HUES48 (cell line): ENCODE data around the gene HTT.

Experiments used
- H3K27ac ChIP-seq: one replicate; pipeline ENCODE4 v1.7.0; 2013; ENCODE audit warnings: low read depth, low read length, inconsistent platforms
- H3K27me3 ChIP-seq: 2 replicates; pipeline ENCODE4 v1.6.1; 2013; ENCODE audit warnings: mild to moderate bottlenecking, low read length; ENCODE audit not compliant: control insufficient read depth, insufficient read depth
- H3K36me3 ChIP-seq: 2 replicates; pipeline ENCODE4 v1.6.1; 2013; ENCODE audit warnings: low read length; ENCODE audit not compliant: control insufficient read depth, insufficient read depth
- H3K4me1 ChIP-seq: 2 replicates; pipeline ENCODE4 v1.6.1; 2013; ENCODE audit warnings: mild to moderate bottlenecking, low read length; ENCODE audit not compliant: control insufficient read depth, insufficient read depth
- H3K4me3 ChIP-seq: 2 replicates; pipeline ENCODE4 v1.5.1; 2013; ENCODE audit warnings: mild to moderate bottlenecking, low read depth, low read length
- H3K9ac ChIP-seq: 2 replicates; pipeline ENCODE4 v1.6.1; 2013; ENCODE audit warnings: mild to moderate bottlenecking, low read depth, low read length, moderate library complexity
- H3K9me3 ChIP-seq: 2 replicates; pipeline ENCODE4 v1.6.1; 2013; ENCODE audit warnings: low read length; ENCODE audit not compliant: control insufficient read depth, insufficient read depth

The HTT gene

DNA sequence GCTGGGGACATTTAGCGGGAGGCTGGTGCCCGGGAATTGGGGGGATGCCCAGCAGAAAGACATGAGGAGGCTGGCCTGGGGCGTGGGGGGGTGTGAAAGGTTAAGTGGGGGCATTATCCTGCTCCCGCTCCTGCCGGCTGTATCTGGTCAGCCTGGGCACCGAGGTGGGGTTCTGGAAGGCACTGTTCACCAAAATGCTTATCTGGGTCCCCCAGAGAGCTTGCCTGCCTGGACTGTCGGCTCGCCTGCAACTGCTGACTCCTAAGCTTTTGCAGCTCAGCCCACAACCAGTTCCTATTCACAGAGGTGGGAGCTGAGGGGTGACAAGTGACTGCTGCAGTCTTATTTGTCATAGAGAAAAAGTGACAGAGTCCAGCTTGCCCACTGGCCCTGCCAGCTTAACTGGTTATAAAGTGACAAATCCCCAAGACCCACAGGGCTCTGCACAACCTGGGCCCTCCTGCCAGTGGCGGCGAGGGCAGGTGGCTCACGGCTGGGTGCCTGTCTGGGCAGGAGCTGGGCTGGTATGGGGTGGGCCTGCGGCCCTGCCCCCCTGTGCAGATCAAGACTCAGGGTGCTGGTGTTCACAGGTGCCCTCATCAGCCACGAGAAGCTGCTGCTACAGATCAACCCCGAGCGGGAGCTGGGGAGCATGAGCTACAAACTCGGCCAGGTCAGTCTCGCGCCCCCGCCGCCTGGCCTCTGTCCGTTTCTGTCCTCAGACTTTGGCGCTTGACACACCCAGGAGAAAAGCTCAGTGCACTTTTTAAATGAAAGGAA, 150.8 kb downstream of the HTT start:
- no peaks in the 10 kb centered on the region for H3K4me1 ChIP-seq
- peaks cover 89% of the 10 kb centered on the region for H3K36me3 ChIP-seq
- no peak overlapping the region for H3K9ac ChIP-seq
- H3K9me3 ChIP-seq: no peaks in the 10 kb centered on the region
- H3K4me3 ChIP-seq: no peak overlapping the region
- no peak overlapping the region for H3K27ac ChIP-seq
- H3K27me3 ChIP-seq: no peaks in the 10 kb centered on the region

DNA sequence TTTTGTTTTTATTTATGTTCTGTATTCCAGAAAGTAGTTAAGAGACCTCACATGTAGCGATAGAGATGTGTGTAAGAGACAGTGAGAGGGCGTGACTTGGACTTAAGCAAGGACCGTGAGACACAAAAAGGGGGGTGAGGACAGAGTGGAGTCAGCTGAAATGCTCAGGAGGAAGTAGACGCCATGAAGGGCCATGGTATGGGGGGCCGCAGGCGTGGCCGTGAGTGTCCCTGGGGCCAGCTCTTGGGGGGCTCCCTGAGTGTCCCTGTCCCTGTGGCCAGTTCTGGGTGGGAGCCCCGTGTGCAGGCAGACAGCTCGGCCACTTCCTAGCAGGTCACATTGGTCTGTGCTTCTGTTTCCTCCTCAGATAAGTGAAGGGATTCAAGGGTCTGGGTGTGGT, 151.5 kb downstream of the HTT start:
- Histone ChIP-seq H3K4me3 (no peak overlapping the region), H3K9me3 (no peaks in the 10 kb centered on the region), H3K4me1 (no peaks in the 10 kb centered on the region), H3K27me3 (no peaks in the 10 kb centered on the region), H3K27ac (no peak overlapping the region), H3K9ac (no peak overlapping the region), H3K36me3 (peaks cover 89% of the 10 kb centered on the region)

DNA sequence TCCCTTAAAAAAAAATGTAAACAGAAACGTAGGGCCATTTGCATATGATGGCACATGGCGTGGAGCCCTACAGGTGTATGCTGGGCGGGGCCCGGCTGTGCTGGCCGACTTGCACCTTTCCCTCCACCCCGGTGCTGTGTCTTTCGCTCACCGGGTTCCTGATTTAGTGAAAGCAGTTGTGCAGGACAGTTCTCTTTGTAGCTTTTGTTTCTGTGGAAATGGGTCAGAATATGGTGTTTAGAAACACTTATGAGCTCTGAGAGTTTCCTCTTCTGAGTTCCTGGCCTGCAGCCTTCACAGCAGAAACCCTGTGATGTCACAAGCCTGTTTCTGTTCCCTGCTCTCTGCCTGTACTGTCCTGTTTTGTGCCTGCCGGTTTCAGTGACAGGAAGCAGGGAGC, 152.0 kb downstream of the HTT start:
- Histone ChIP-seq H3K36me3 (peaks cover 89% of the 10 kb centered on the region), H3K4me1 (no peaks in the 10 kb centered on the region), H3K27ac (no peak overlapping the region), H3K4me3 (no peak overlapping the region), H3K27me3 (no peaks in the 10 kb centered on the region), H3K9me3 (no peaks in the 10 kb centered on the region), H3K9ac (no peak overlapping the region)

DNA sequence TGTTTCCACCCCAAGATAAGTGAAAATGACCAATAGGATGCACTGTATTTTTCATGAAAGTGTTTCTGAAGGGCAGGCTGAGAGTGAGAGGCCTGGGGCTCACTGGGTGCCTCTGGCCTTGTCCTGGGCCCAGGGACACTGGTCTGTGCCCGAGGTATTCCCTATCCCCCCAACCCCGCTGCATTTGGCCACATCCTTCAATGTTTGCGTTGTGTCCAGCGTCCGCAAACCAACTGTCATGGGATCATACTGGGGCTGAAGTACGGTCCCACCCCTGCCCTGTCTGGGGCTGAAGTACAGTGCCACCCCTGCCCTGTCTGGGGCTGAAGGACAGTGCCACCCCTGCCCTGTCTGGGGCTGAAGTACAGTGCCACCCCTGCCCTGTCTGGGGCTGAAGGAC, 152.5 kb downstream of the HTT start:
- Histone ChIP-seq H3K9me3 (no peaks in the 10 kb centered on the region), H3K36me3 (peaks cover 89% of the 10 kb centered on the region), H3K27ac (no peak overlapping the region), H3K9ac (no peak overlapping the region), H3K27me3 (no peaks in the 10 kb centered on the region), H3K4me3 (no peak overlapping the region), H3K4me1 (no peaks in the 10 kb centered on the region)

DNA sequence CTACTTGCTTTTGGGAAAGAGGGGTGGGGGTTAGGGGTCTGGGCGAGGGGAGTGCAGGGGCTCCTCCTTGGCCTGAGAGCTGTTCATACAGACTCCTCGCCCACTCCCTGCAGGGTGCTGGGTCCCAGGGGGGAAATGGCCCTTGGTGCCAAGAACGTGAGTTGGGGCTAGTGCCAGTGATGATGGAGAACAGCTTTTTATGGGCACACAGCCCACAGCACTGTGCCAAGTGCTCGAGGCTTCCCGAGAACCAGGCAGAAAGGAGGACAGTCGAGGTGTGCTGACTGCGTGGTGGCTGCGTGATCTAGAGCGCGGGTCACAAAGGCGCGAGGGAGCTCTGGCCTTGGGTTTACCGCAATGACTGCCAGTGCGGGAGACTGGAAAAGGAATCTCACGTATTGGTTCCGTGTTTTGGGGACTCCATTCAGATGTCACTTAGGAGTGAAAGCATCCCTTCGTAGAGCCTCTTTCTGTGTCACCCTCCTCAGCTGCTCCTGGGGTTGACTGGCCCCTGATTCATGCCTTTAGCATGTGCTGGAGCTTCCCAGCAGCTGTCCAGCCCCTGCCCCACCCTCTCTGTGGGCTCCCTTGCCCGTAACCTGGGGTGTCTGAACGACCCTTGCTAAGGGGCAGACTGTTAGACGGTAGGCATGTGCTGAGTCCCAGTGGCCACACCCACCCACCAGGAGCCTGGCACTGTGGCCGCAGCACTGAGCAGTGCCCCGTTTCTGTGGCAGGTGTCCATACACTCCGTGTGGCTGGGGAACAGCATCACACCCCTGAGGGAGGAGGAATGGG, 153.6 kb downstream of the HTT start:
- H3K9me3 ChIP-seq: no peaks in the 10 kb centered on the region
- peaks cover 89% of the 10 kb centered on the region for H3K36me3 ChIP-seq
- no peak overlapping the region for H3K9ac ChIP-seq
- no peaks in the 10 kb centered on the region for H3K27me3 ChIP-seq
- H3K4me1 ChIP-seq: no peaks in the 10 kb centered on the region
- no peak overlapping the region for H3K27ac ChIP-seq
- no peak overlapping the region for H3K4me3 ChIP-seq

DNA sequence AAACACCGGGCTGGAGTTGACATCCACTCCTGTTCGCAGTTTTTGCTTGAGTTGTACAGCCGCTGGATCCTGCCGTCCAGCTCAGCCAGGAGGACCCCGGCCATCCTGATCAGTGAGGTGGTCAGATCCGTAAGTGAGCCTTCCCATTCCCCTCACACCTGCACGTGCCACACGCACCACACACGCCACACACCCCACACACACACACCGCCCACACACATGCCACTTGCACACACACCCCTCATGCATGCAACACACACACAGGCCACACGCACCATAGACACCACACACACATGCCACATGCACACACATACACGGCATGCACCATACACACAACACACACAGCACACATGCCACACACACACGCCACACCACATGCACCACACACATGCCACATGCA, 154.4 kb downstream of the HTT start:
- Histone ChIP-seq H3K4me1 (no peaks in the 10 kb centered on the region), H3K27me3 (no peaks in the 10 kb centered on the region), H3K9ac (no peak overlapping the region), H3K36me3 (peaks cover 89% of the 10 kb centered on the region), H3K9me3 (no peaks in the 10 kb centered on the region), H3K27ac (no peak overlapping the region), H3K4me3 (no peak overlapping the region)

DNA sequence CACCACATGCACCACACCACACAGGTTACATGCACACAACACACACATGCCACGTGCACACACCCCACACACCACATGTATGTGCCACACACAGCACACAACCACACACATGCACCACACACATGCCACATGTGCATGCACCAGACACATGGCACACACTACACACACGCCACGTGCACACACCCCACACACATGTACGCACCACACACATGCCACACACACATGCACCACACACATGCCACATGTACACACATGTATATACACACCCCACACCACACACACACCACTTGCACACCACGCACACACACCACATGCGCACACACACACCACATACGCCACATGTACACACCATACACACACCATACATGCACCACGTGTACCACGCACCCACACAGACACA, 154.8 kb downstream of the HTT start:
- H3K27me3 ChIP-seq: no peaks in the 10 kb centered on the region
- H3K27ac ChIP-seq: no peak overlapping the region
- H3K36me3 ChIP-seq: peaks cover 89% of the 10 kb centered on the region

DNA sequence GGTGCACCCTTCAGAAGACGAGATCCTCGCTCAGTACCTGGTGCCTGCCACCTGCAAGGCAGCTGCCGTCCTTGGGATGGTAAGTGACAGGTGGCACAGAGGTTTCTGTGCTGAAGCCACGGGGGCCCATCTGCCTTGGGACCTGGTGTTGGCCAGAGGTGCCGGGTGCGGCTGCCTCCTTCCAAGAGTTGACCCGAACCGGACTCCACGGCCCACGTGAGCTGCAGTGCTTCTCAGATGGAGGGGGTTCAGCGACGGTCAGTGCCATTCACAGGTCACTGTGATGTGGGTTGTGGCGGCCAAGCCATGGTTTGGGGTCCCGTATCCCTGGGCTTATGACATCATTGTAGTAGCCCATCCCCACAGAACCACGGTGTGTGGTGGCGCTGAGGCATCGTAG, 155.5 kb downstream of the HTT start:
- Histone ChIP-seq H3K4me1 (no peaks in the 10 kb centered on the region), H3K27ac (no peak overlapping the region), H3K27me3 (no peaks in the 10 kb centered on the region), H3K4me3 (no peak overlapping the region), H3K9ac (no peak overlapping the region), H3K9me3 (no peaks in the 10 kb centered on the region), H3K36me3 (peaks cover 90% of the 10 kb centered on the region)

More for the DNA sequence above, 154.8 kb downstream of the HTT start:
- Histone ChIP-seq H3K4me3 (no peak overlapping the region), H3K9me3 (no peaks in the 10 kb centered on the region), H3K9ac (no peak overlapping the region), H3K4me1 (no peaks in the 10 kb centered on the region)

DNA sequence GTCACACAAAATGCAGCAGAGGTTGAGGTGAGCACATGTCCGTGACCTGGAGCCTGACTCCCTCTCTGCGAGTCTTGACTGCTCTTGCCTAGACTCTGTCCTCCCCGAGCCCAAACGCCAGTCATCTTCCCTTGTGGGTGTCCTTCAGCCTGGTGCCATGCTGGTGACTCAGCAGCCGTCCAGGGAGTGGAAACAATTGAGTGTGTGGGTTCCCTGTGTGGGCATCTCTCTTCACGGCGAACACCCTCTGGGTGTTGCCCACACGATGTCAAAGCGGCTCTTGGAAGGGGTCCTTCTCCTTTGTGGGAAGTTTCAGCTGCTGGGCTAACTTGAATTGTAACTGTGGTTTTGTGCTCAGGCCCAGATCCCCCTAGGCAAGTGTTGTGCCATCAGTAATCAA, 157.0 kb downstream of the HTT start:
- H3K27ac ChIP-seq: no peak overlapping the region
- no peaks in the 10 kb centered on the region for H3K9me3 ChIP-seq
- H3K36me3 ChIP-seq: peaks cover 92% of the 10 kb centered on the region
- H3K27me3 ChIP-seq: peaks cover 5% of the 10 kb centered on the region; the same call in 1 of the 2 replicates
- no peak overlapping the region for H3K4me3 ChIP-seq
- no peaks in the 10 kb centered on the region for H3K4me1 ChIP-seq
- no peak overlapping the region for H3K9ac ChIP-seq

DNA sequence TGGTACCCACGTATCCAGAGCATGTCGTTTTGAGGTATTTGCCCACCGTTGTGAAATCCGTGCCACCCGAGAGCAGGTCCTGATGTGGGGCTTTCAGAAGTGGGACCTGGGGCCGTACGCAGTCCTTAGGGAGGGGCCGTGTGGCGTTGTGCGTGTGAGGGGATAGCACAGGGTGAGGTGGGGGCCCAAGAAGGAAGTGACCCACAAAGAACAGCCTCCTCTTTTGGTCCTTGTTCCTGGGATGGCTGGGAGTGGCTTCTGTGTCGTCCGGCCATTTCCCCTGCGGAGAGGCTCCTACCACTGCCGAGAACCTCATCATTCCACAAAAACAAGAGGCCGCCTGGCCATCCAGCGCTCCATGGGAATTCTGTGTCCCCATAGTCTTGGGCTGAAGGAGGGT, 157.5 kb downstream of the HTT start:
- Histone ChIP-seq H3K36me3 (peaks cover 91% of the 10 kb centered on the region), H3K9me3 (no peaks in the 10 kb centered on the region)

DNA sequence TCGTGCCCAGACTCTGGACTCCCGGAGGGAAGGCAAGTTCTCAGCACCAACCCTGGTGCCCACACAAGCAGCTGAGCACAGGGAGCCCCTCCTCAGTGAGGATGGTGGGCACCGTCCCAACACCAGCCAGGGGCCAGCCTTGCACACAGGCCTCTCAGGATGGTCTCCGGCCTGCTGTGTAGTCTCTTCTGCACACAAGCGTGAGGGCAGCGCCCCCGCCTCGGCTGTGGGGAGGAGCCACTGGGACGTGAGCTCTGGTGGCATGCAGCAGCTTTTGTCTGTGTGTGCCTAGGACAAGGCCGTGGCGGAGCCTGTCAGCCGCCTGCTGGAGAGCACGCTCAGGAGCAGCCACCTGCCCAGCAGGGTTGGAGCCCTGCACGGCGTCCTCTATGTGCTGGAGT, 158.4 kb downstream of the HTT start:
- H3K9me3 ChIP-seq: no peaks in the 10 kb centered on the region
- H3K4me3 ChIP-seq: no peak overlapping the region
- H3K9ac ChIP-seq: no peak overlapping the region
- peaks cover 6% of the 10 kb centered on the region for H3K4me1 ChIP-seq
- no peak overlapping the region for H3K27ac ChIP-seq
- peaks cover 90% of the 10 kb centered on the region for H3K36me3 ChIP-seq
- peaks cover 9% of the 10 kb centered on the region; the same call in 1 of the 2 replicates for H3K27me3 ChIP-seq

More for the DNA sequence above, 157.5 kb downstream of the HTT start:
- no peak overlapping the region for H3K27ac ChIP-seq
- peaks cover 4% of the 10 kb centered on the region; the same call in 1 of the 2 replicates for H3K4me1 ChIP-seq
- no peak overlapping the region for H3K9ac ChIP-seq
- H3K27me3 ChIP-seq: peaks cover 9% of the 10 kb centered on the region; the same call in 1 of the 2 replicates
- no peak overlapping the region for H3K4me3 ChIP-seq
